GM20431 (cell line): ENCODE data around the gene TATDN3.
"Not testable (repeated sequence)": the region's sequence is repeated elsewhere in the genome, so short reads cannot be mapped to it uniquely, and the experiment has no call there.

Experiments used
- in situ Hi-C: fragments of 300-500 bp; cut with MseI, MboI; formaldehyde crosslinking; loops from one replicate; pipeline ENCODE4 v1.15.0; 2020; ENCODE audit warnings: low sequenced_read_pairs; ENCODE audit not compliant: unreplicated experiment

Gene TATDN3

DNA sequence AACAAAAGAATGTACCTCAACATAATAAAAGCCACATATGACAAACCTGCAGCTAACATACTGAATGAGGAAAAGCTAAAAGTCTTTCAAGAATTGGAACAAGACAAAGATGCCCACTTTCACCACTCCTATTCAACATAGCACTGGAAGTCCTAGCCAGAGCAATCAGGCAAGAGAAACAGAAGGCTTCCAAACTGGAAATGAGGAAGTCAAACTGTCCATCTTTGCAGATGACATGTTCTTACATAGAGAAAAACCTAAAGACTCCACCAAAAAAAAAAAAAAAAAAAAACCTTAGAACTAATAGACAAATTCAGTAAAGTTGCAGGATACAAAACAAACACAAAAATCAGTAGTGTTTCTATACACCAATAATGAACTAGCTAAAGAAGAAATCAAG lies 20.4 kb upstream of the TATDN3 start:
- in situ Hi-C loops, result loop anchor here (25.0 kb wide), 2 partner anchors 109 to 309 kb away; no protein-coding TSS in a partner anchor

DNA sequence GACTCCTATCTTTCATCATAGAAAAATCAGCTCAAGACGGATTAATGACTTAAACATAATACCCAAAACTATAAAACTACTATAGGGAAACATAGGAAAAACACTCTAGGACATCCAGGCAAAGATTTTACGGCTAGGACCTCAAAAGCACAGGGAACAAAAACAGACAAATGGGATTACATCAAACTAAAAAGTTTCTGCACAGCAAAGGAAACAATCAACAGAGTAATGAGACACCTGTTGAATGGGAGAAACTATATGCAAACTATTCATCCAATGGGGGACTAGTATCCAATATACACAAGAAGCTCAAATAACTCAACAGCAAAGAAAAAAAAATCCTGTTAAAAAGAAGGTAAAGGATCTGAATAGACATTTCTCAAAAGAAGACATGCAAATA lies 18.7 kb upstream of the TATDN3 start:
- in situ Hi-C loops, result loop anchor here (25.0 kb wide), 2 partner anchors 111 to 311 kb away; no protein-coding TSS in a partner anchor

DNA sequence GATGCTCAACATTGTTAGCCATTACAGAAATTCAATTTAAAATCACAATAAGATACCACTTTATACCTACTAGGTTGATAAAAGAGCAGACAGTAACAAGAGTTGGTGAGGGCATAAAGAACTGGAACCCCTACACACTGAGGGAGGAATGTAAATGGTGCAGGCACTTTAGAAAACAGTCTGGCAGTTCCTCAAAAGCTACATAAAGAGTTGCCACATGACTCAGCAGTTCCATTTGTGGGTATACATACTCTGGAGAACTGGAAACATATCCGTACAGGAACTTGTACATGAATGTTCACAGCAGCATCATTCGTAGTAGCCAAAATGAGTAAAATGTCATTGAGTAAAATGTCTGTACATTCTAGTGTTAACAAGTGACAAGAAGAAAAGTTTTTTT lies 17.1 kb upstream of the TATDN3 start:
- in situ Hi-C loops, result loop anchor here (25.0 kb wide), 2 partner anchors 112 to 312 kb away; no protein-coding TSS in a partner anchor

DNA sequence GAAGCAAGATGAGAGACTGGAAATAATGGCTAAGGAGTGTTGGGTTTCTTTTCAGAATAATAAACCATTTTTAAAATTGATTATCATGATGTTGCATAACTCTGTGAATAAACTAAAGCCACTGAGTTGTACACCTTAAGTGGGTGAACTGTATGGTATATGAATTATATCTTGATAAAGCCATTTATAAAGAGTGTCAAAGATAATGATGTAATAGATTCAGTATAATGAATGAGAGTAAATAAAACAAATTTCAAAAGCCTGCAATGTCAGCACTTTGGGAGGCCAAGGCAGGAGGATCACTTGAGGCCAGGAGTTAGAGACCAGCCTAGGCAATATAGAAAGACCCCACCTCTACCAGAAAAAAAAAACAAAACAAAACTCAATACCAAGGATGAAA lies 16.5 kb upstream of the TATDN3 start:
- in situ Hi-C loops, result no loop called here

DNA sequence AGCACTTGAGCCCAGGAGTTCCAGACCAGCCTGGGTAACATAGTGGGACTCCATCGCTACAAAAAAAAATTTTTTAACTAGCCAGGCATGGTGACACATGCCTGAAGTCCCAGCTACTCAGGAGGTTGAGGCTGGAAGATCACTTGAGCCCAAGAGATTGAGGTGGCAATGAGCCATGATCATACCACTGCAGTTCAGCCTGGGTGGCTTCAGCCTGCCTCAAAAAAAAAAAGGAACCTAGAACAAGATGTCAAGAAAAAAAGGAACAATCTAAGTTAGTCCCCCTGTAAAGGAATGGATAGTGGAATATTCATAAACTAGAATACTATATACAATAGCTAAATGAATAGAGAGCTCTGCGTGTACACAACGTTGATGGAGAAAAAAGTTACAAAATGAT lies 14.5 kb upstream of the TATDN3 start:
- in situ Hi-C loops, result no loop called here

DNA sequence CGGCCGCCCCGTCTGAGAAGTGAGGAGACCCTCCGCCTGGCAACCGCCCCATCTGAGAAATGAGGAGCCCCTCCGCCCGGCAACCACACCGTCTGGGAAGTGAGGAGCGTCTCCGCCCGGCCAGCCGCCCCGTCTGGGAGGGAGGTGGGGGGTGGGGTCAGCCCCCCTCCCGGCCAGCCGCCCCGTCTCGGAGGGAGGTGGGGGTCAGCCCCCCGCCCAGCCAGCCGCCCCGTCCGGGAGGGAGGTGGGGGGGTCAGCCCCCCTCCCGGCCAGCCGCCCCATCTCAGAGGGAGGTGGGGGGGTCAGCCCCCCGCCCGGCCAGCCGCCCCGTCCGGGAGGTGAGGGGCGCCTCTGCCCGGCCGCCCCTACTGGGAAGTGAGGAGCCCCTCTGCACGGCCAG lies 12.6 kb upstream of the TATDN3 start:
- in situ Hi-C loops, result not testable (repeated sequence)

DNA sequence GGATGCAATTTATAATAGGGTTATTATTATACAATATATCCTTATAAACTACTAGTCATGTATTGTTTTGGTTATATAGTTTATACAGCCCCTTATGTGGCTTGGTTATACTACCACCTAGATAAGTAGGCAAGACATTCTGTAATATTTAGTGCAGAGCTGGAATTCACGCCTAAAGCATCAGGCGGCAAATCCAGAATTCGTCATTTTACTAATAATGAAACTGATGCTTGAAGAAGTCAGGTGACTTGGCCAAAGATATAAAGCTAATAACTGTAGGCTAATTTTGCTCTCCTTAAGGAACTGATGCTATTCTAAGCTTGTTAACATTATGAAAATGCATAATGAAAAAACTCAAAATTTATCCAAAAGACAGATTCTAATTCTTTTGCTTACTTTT lies 10.9 kb upstream of the TATDN3 start:
- in situ Hi-C loops, result no loop called here

DNA sequence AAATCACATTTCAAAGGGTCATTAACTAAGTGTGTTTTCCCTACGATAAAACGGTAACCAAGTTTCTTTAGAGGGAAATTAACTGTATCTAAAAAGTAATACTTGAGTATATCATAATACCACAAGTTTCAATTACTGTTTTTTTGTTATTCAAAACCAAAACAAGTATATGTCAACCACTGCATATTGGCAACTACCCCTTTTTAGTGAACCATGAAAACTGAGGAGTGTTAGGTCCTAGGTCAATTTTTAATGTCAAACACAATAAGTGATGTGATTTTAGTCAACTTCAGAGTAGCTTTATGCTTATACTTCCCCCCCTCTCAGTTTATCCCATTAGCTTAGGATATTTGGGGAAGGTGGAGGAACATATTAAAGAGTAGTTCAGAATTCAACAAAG lies 10.5 kb upstream of the TATDN3 start:
- in situ Hi-C loops, result no loop called here

DNA sequence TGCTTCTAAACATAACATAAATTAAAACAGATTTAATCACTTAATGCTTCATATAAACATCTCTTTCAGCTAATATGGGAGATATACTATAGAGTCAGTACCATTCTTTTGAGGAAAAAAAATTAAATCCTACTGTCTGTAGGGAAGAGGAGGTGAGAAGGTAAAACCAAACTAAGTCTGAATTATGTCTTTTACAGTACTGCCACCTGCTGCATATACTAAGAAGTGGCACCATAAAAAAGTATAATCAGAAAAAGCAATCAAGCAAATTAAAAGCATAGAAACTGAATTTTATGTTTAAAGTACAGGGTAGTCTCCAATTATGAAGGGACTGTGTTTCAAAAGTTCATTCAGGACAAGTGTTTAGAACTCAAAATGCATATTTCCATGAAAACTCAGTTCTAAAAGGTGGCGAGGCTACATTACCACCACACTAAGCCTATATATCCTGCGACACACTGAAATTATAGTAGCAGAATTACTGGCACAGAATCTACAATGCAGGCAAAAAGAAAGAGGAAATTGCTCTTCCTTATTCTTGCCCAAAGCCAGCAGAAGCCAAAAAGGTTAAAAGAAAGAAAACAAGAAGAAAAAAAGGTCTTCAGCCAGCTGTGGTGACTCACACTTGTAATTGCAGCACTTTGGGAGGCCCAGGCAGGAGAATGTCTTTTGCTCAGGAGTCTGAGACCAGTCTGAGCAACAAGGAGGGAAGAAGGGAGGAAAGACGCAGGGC lies 9.1 kb upstream of the TATDN3 start:
- in situ Hi-C loops, result no loop called here

DNA sequence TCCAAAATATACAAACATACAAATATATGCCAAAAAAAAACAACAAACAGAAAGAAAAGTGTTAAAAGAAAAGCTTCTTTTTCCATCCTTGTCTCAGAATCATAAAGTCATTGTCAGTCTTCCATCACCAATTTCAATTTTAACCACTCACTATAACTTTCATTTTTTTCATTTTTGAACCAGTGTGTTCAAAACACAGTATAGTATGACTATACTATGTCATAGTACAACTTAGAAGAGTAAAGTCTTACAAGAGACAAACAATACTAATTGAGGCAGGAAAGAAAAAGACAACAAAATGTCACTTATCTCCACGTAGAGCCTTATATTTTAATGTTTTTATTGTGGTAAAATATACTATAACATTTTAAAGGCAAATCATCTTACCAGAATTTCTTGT lies 7.7 kb upstream of the TATDN3 start:
- in situ Hi-C loops, result no loop called here

DNA sequence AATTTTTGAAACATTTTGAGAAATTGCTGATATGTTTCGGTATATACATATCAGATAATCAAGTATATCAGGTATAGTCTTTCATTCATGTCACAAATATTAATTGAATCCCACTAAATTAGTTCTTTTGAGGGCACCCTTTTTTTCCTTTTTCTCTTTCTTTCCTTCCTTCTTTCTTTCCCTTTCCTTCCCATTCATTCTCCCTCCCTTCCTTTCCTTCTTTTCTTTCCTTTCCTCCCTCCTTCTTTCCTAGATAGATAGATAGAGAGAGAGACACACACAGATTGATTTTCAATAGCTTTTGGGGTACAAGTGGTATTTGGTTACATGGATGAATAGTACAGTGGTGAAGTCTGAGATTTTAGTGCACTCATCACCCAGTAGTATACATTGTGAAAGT lies 5.8 kb upstream of the TATDN3 start:
- in situ Hi-C loops, result no loop called here

DNA sequence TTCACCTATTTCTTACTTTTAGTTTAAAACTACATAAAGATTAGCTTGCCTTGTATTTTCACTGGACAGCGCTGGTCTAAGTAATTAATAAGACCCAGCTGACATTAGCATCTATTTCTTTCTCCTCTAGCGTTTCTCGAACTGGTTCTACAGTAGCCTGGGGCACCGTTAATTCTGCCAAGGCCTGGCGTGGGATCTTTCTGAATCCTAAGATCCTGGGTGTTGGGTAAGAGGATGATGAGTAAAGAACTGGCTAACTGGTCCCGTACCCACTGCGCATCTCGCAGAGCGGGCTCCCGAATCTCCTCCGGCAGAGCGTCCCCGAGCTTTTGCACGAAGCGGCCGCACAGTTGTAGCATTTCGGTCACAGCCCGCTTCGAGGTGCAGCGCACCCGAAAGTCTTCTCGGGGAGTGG lies 426 bp upstream of the TATDN3 start:
- in situ Hi-C loops, result no loop called here

DNA sequence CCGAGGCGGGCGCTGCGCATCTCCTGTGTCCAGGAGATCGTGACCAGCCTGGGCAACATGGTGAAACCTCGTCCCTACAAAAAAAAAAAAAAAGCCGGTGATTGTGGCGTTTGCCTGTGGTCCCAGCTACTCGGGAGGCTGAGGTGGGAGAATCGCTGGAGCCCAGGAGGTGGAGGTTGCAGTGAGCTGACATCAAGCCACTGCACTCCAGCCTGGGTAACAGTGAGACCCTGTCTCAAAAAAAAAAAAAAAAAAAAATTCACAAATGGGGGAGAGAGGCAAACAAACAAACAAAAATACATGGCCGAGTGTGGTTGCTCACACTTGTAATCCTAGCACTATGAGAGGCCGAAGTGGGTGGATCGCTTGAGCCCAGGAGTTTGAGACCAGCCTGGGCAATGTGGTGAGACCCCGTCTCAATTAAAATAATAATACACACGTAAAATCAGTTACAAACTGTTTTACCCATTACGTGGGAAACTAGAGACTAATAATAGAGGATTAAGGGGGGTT lies 758 bp downstream of the TATDN3 start:
- in situ Hi-C loops, result no loop called here

DNA sequence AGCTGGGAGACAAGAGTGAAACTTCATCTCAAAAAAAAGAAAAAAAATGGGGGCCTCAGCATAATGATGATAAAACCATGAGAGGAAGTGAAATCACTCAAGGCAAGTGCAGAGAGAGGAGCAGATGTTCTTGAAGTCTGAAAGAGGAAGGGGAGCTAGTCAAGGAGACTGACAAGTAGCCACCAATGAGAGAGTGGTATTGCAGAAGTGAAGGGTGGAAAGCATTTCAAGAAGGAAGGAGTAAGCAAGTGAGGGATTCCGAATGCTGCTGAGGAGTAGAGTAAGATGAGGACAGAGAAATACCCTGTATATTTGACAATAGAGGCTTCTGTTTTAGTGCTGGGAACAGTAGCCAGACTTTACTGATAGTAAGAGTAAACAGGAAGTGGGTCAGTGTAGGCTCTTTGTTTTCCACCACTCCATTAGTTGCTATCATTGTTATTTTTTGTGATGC lies 2.9 kb downstream of the TATDN3 start:
- in situ Hi-C loops, result no loop called here

DNA sequence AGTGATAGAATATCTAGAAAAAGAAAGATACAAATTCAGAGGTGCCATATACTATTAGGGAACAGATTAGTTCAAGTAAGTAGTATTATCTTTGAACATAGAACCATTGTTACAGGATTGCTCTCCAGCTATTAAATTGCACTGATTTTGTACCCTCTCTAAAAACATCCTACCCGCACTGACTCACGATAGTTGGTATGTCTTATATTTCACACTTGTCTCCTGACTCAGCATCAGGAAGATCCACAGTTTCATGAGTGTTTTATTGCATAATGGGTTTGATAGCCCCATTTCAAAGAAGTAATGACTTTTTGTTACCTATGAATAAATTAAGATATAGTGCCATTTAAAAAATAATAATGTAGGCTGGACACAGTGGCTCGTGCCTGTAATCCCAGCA lies 6.0 kb downstream of the TATDN3 start:
- in situ Hi-C loops, result no loop called here

DNA sequence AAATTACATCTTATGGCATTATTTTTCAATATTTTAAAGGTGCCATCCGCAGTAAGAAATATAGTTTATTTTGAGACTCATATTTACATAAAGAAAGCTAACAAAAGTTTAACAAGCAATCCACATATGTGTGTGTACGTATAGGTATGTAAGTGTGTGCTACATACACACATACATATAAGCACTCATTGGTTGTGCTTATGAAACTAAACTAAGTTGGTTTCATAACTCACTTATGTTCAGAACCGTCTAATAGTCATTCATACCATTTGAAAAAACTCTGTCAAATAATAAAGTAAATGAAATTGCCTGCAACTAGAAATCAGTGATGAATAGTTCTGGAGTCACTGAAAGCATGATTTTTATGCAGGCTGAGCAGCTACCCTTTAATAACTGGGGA lies 14.1 kb downstream of the TATDN3 start:
- in situ Hi-C loops, result no loop called here

DNA sequence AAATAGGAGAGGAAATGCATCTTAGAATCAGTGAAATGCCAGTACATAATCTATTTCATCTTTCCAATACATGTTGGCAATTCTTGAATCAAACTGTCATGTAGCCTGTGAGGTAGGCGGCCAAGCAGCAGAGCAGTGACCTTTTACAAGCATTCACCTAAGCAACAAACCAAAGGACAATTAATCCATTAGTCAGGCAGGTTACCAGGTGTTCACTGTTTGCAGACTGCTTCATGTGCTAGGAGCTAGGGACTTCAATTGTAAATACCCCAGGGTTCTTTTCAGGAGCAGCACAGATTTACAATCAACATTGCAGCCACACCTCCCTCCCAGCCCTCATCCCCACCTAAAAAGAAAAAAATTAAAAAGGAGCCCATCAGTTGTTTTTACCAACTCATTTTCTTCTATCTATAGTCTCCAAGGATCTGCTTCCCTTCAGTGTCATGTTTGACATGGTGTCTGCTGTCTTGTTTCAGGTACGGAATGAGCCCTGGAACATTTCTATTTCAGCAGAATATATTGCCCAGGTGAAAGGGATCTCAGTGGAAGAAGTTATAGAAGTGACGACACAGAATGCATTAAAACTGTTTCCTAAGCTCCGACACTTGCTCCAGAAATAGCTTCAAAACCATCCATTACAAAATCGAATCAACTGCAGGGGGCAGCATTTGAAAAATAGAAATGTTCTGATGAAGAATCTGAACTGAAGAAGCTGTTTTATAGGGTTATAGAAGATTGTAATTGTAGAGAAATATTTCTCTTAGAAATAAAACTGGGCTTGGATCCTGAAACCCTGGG lies 23.0 kb downstream of the TATDN3 start:
- in situ Hi-C loops, result no loop called here

DNA sequence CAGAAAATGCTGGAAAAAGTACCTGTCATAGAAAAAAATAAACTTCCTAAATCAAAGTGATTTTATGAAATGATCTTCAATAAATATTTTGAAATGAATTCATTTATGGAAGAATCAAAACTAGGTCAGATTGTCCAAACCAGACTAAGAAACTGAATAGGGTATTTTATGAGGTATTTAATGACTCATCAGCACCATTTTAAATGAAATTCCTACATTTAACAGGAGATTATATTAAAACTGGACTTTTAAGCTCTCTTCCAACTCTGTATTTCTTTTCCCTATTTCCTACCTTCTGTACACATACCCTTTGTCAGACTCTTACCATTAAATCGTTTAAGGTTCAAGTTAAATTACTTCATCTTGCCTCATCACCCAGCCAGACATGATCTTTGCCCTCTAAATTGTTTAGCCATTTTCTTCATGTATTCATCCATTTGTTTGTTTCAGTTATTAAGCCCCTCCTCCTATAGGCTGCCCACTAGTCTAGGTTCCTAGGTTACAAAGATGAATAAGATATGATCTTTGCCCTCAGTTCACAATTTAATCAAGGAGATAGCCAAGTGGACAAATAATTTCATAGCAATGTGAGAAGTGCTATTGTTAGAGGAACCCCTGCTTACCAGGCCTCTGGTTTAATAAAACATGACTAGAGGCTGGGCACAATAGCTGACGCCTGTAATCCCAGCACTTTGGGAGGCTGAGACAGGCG lies 25.0 kb downstream of the TATDN3 start:
- in situ Hi-C loops, result no loop called here

DNA sequence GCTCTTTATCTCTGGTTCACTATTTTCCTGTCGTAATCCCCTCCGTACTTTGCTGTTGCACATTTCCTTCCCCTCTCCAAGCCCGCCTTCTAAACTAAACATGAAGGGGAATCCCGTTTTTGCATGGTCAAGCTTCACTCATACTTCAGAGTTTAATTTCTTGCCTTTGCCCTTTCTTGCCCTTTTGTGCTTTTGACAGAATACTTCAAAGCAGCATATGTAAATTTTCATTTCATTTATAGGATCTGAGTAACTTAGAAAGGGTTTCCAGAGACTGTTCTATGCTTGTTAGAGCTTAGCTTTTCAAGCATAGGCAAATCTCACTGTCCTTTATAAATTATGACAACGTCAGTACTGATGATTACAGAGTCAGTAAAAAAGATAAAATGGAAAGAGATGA lies 28.0 kb downstream of the TATDN3 start:
- in situ Hi-C loops, result no loop called here

DNA sequence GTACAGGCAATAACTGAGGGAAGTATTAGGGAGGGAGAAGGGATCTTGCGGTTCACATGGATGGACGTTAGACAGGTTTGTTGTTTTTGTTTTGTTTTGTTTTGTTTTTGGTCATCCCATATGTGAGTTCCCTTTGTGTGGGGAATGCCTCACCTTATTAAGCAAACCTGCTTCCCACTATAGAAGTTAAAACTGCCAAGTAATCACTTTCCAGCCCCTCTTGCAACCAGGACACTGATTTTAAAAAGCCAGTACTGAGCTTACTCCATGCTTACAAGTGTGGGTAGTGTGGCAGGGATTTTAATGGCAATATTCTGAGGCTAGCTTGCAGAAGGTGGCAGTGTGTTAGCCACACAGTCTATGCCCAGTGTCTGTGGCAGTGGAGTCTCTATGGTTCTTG lies 29.3 kb downstream of the TATDN3 start:
- in situ Hi-C loops, result no loop called here

DNA sequence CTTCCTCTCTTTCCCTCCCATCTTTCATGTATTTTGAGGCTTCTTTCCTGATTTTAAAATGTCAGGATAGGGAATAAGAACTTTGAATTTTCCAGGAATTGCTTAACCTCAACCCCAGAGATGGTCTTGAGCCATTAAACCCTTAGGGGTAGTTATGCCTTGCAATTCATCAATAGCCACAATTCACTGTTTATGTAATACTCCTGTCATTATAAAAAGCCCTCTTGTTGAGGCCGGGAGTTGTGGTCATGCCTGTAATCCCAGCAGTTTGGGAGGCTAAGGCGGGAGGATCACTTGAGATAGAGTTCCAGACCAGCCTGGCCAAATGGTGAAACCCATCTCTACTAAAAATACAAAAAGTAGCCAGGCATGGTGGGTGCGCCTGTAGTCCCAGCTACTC lies 31.3 kb downstream of the TATDN3 start:
- in situ Hi-C loops, result no loop called here
